Esophagus muscularis mucosa (tissue), 4 donors: ENCODE measurements around the gene MPP2. TPM values are rescaled to one million over a fixed set of nuclear protein-coding genes. Genes with fewer than 3 reads are reported as not detected.

Source experiments
- DNase-seq: peaks from one replicate; pipeline ENCODE4 v3.0.0-alpha.2; 2017; ENCODE audit errors: extremely low spot score
- H3K27ac ChIP-seq, 4 donors: fragments of 200-600 bp; sonication (generic); replicated peaks in 1 of 4; 1 replicate in 3 of 4; 2 replicates in 1 of 4; pipeline ENCODE4 v1.5.1; 2016 to 2019; ENCODE audit warnings: mild to moderate bottlenecking in 1 of 4
- H3K27me3 ChIP-seq, 4 donors: fragments of 200-600 bp; sonication (generic); one replicate each; pipeline versions ENCODE4 v1.5.1 to v1.6.0; 2016 to 2019
- H3K36me3 ChIP-seq, 4 donors: fragments of 200-600 bp; sonication (generic); one replicate each; pipeline ENCODE4 v1.5.1; 2016 to 2019
- H3K4me1 ChIP-seq, 4 donors: fragments of 200-600 bp; sonication (generic); one replicate each; pipeline ENCODE4 v1.5.1; 2016 to 2019
- H3K4me3 ChIP-seq, 4 donors: fragments of 200-600 bp; sonication (generic); 1 replicate in 2 of 4; 2 replicates in 2 of 4; pipeline ENCODE4 v1.5.1; 2016 to 2019; ENCODE audit warnings: mild to moderate bottlenecking in 4 of 4, moderate library complexity in 1 of 4
- H3K9me3 ChIP-seq, 4 donors: fragments of 200-600 bp; sonication (generic); 1 replicate in 3 of 4; 2 replicates in 1 of 4; pipeline ENCODE4 v1.5.1; 2016 to 2019
- CTCF ChIP-seq, 3 experiments: fragments of 200-600 bp in 2 of 3; fragments of 450-650 bp in 1 of 3; sonication (generic) in 2 of 3; IDR thresholded peaks; one replicate each; pipeline ENCODE4 v1.5.1; 2017 to 2019; ENCODE audit warnings: antibody characterized with exemption in 3 of 3, mild to moderate bottlenecking in 2 of 3, moderate library complexity in 1 of 3
- EP300 ChIP-seq: sonication (generic); formaldehyde crosslinking; IDR thresholded peaks from one replicate; pipeline ENCODE4 v1.6.1; 2017; ENCODE audit warnings: antibody characterized with exemption
- POLR2A ChIP-seq: fragments of 450-650 bp; IDR thresholded peaks from one replicate; pipeline ENCODE4 v1.6.1; 2017; ENCODE audit warnings: antibody characterized with exemption, moderate library complexity, mild to moderate bottlenecking, low read depth
- POLR2AphosphoS5 ChIP-seq, 2 donors: sonication (generic); formaldehyde crosslinking; IDR thresholded peaks; one replicate each; pipeline ENCODE4 v1.6.1; 2017; ENCODE audit warnings: antibody characterized with exemption in 2 of 2
- WGBS: methylation state at CpG from one replicate; pipeline ENCODE4 v1.1.5; 2018; 5-methylcytosine and 5-hydroxymethylcytosine counted together
- intact Hi-C: fragments of 100-400 bp; cut with DNase I; formaldehyde crosslinking; loops from one replicate; pipeline ENCODE4 v1.15.1; 2023
- total RNA-seq, 4 donors: library from RNA; depleted of rRNA; stranded (reverse); fragments of >200 nt; gene quantifications; one replicate each; pipeline versions ENCODE4 v1.1.0 to v1.2.1, GENCODE V29; 2016

The MPP2 gene
- total RNA-seq, 4 donors from 2014 or later, result 13.3 to 15.9 (median 15.6) TPM

- DNase-seq, result no peak
- TF ChIP-seq POLR2AphosphoS5 (IDR thresholded peaks at IDR 0.05) (no peak), EP300 (no peak), POLR2A (no peak), CTCF (IDR thresholded peaks at IDR 0.05) (no peak)
- intact Hi-C loops, result no loop called here
- WGBS, result 95% methylated on average over 6 of the region's 7 CpGs
- Histone ChIP-seq H3K4me1 (peaks cover 12 to 25% (median 13%) of the 10 kb centered on the region in 4 donors), H3K9me3 (no peaks in the 10 kb centered on the region), H3K27ac (no peak overlapping the region), H3K4me3 (no peak overlapping the region), H3K27me3 (no peaks in the 10 kb centered on the region), H3K36me3 (peaks cover 0 to 78% (median 56%) of the 10 kb centered on the region in 4 donors)
These were observed 81.1 kb downstream of the MPP2 start for GRCh38 chr17:43826206-43826605.

GRCh38 chr17:43825567-43825966, 81.8 kb downstream of the MPP2 start:
- no peak for DNase-seq
- no peak for TF ChIP-seq CTCF (IDR thresholded peaks at IDR 0.05)
- TF ChIP-seq POLR2A, result no peak
- no peak for TF ChIP-seq EP300
- no peak for TF ChIP-seq POLR2AphosphoS5 (IDR thresholded peaks at IDR 0.05)
- no peaks in the 10 kb centered on the region for H3K27me3 ChIP-seq
- peaks cover 0 to 78% (median 59%) of the 10 kb centered on the region in 4 donors for H3K36me3 ChIP-seq
- WGBS, result 92% methylated on average over 12 of the region's 12 CpGs
- no peak overlapping the region for H3K4me3 ChIP-seq
- H3K9me3 ChIP-seq, result no peaks in the 10 kb centered on the region
- intact Hi-C loops, result no loop called here
- H3K4me1 ChIP-seq, result peaks cover 11 to 25% (median 13%) of the 10 kb centered on the region in 4 donors
- H3K27ac ChIP-seq, result no peak overlapping the region

Other genes with a start within 250 kb of the MPP2 start
- gene MEOX1, start 245.6 kb downstream of the MPP2 start, total RNA-seq, result 10 to 100 TPM in 3 of 4 donors, 1 to 10 TPM in 1; 6.6 to 16.1 (median 12.9) TPM
- gene SOST, start 148.7 kb downstream of the MPP2 start, total RNA-seq, result not detected
- gene DUSP3, start 128.6 kb downstream of the MPP2 start, total RNA-seq, result 100 to 1,000 TPM; 130 to 182 (median 158) TPM
- under 1 TPM in 1 of 4 donors, not detected in 3; 0.19 TPM for gene CFAP97D1, start 127.1 kb downstream of the MPP2 start, total RNA-seq
- 1 to 10 TPM; 5.0 to 9.9 (median 6.2) TPM for gene MPP3, start 74.4 kb downstream of the MPP2 start, total RNA-seq
- gene CD300LG, start 60.4 kb downstream of the MPP2 start, total RNA-seq, result 10 to 100 TPM in 1 of 4 donors, 1 to 10 TPM in 2, under 1 TPM in 1; 0.83 to 12.0 (median 7.3) TPM
- not detected for gene PPY, start 34.9 kb upstream of the MPP2 start, total RNA-seq
- not detected for gene PYY, start 46.4 kb upstream of the MPP2 start, total RNA-seq
- gene NAGS, start 97.1 kb upstream of the MPP2 start, total RNA-seq, result 1 to 10 TPM in 3 of 4 donors, under 1 TPM in 1; 0.83 to 3.4 (median 1.8) TPM
- gene TMEM101, start 107.4 kb upstream of the MPP2 start, total RNA-seq, result 10 to 100 TPM; 22.9 to 30.7 (median 27.2) TPM
- 10 to 100 TPM; 37.8 to 59.2 (median 46.0) TPM for gene LSM12, start 159.1 kb upstream of the MPP2 start, total RNA-seq
- 10 to 100 TPM; 23.9 to 37.5 (median 30.7) TPM for gene G6PC3, start 163.2 kb upstream of the MPP2 start, total RNA-seq
- gene HDAC5, start 216.1 kb upstream of the MPP2 start, total RNA-seq, result 100 to 1,000 TPM in 3 of 4 donors, 10 to 100 TPM in 1; 75.6 to 237 (median 130) TPM
- 1 to 10 TPM; 1.7 to 4.6 (median 2.6) TPM for gene HROB, start 234.4 kb upstream of the MPP2 start, total RNA-seq